GM19025 (cell line): ENCODE measurements around the gene PARVA.

Source experiments
- ATAC-seq: cut with Tn5 transposase; IDR thresholded peaks from one replicate; pipeline ENCODE4 v1.9.1; 2021; ENCODE audit warnings: mild to moderate bottlenecking, low read depth, moderate library complexity; ENCODE audit not compliant: unreplicated experiment

PARVA gene

GRCh38 chr11:12454782-12455181 is 77.4 kb downstream of the PARVA start:
- no peak for ATAC-seq

GRCh38 chr11:12455938-12456337 is 78.6 kb downstream of the PARVA start:
- ATAC-seq, result no peak

- no peak for ATAC-seq
These were observed 79.5 kb downstream of the PARVA start for GRCh38 chr11:12456651-12457579.

- no peak for ATAC-seq
These were observed 80.7 kb downstream of the PARVA start for GRCh38 chr11:12458042-12458441.

- no peak for ATAC-seq
These were observed 82.0 kb downstream of the PARVA start for GRCh38 chr11:12459374-12459773.

- no peak for ATAC-seq
These were observed 82.6 kb downstream of the PARVA start for GRCh38 chr11:12459865-12460444.

GRCh38 chr11:12460466-12460865 is 83.1 kb downstream of the PARVA start:
- no peak for ATAC-seq

DNA sequence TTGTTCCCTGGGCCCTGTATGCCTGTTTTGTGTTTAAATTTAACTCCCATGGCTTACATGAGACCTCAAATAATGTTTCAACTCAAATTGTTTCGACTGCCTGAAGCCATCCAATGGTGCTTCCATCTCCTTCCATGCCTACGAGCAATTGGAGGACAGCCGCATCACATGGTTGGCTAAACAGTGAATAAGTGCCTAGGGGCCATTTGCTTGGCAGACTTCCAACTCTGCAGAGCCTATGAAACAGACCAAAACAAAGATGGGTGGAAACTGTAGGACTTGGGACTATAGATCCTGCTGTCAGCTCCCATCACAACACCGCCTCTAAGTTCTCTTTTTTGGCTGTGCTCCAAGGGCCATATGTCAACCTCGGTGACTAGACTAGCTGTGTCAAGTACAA is 84.1 kb downstream of the PARVA start:
- ATAC-seq, result no peak

DNA sequence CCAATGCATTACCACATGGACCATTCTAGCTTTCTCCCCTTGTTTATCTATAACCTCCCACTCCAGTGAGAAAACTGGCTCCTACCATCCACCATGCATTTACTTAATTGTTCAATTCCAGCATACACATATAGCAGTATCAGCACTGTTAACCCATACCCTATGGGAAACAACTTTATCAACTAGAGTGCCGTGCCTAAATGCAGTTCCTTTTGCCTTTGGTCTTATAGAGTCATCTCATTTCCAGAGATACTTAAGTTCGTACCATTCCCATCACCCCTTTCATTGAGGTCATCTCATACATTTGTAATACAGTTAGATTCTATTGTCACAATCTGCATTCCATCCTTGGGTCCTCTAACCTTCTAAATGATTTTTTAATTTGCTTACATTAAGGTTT is 86.9 kb downstream of the PARVA start:
- no peak for ATAC-seq

- no peak for ATAC-seq
These were observed 88.0 kb downstream of the PARVA start for GRCh38 chr11:12465332-12465731.

GRCh38 chr11:12467610-12468009 is 90.2 kb downstream of the PARVA start:
- ATAC-seq, result no peak

GRCh38 chr11:12469451-12469850 is 92.1 kb downstream of the PARVA start:
- no peak for ATAC-seq

DNA sequence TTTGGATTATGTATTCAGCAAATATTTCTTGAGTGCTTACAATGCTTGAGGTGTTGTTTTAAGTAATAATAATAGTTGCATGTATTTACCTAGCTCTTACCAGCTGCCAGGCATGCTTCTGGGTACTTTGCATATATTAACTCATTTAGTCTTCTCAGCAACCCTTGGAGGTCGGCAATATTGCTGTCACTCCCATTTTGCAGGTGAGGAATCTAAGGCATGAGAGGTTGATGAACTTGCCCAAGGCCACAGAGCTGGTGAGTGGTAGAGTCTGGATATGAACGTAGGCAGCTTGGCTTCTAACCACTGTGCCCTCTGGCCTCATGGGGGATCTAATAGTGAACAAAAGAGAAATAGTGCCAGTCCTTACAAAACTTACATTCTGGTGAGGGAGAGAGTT is 92.9 kb downstream of the PARVA start:
- no peak for ATAC-seq

DNA sequence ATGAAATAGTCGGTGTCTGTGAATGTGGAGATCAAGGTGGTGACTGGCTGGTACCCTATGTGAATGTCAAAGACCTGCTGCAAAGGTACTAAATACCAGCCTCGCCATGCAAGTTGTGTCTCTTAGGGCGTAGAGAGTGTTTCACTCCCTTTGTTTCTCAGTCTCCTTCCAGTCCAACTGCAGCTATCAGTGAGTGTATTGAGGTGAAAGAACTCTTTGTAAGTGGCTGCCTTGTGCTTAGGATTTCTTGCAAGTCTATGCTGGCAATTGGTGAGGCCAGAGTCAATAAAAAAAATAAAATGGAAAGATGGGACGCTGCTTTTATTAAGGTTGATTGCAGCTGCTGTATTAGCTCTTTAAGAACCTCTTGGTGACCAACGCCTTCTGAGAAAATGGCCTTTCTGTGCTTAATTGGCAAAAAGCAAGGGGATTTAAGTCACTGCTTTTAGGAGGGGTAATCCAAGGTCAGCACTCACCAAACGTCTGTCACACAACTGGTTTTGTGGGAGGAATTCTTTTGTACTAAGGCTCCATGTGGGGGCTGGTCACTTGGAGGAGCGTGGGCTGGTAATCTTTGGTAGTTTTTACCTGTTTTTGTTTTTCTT is 95.1 kb downstream of the PARVA start:
- ATAC-seq, result no peak

- ATAC-seq, result no peak
These were observed 96.0 kb downstream of the PARVA start for GRCh38 chr11:12473381-12473780.

- ATAC-seq, result no peak
These were observed 97.5 kb downstream of the PARVA start for GRCh38 chr11:12474871-12475270.

DNA sequence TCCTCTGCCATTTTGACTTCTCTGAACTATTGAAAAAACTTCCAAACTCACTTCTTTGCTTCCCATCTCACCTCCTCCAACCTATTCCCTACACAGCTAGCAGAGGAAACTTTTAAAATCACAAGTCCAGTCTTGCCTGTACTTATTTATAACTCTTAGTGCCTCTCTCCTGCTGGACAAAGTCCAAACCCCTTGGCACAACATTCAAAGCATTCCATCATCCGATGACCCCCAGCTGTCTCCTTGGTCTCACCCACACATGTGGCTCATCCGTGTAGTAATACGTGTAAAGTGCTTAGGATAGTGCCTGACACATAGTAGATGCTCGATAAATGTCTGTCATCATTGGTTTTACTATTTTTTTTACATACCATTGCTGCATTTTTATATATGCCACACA is 101.4 kb downstream of the PARVA start:
- no peak for ATAC-seq

GRCh38 chr11:12480401-12480800 is 103.0 kb downstream of the PARVA start:
- ATAC-seq, result no peak

DNA sequence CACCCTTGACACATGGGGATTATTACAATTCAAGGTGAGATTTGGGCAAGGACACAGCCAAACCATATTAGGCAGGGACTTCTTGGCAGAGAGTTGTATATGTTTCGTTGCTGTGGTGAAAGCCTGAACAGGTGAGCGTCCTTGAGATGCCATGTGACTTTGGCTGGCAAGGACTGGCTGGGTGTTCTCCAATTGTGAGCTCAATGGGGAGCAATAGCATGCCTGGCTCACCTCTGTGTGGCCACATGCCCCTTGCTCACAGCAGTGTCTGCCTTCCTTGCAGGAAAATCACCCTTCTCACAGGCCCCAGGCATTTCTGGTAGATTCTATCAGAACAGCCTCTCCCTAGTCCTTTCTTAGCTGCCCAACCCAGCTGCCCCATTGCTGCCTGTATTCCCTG is 105.5 kb downstream of the PARVA start:
- ATAC-seq, result no peak

GRCh38 chr11:12483604-12484003 is 106.2 kb downstream of the PARVA start:
- ATAC-seq, result no peak

DNA sequence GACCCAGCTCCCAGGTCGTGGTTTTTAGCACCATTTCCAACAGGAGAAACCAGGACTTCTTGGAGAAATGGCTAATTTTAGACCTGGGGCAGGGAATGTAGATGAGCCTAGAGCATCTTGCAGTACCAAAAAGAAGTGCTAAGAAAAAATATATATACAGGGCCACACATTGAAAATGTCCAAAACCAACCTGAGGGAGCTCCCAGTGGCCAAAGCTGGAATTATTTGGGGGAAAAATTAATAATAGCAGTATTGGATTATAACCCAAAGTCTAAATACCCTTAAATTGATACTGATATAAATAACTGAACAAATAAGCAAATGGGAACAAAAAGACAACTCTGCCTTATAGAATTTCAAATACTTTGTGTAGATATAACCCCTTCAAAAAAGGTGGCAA is 108.0 kb downstream of the PARVA start:
- no peak for ATAC-seq
